H9 (cell line): Measurements from ENCODE around the gene NOC3L. TPM values are rescaled to one million over a fixed set of nuclear protein-coding genes. Genes with fewer than 3 reads are reported as not detected.

Experiments used
- DNase-seq: peaks from one replicate; pipeline ENCODE4 v3.0.0-alpha.2; 2017
- H2AFZ ChIP-seq: one replicate; pipeline ENCODE4 v1.6.1; 2013; ENCODE audit warnings: mild to moderate bottlenecking, low read length, control low read depth, moderate library complexity
- H2AK5ac ChIP-seq: 2 replicates; pipeline ENCODE4 v1.6.1; 2013; ENCODE audit warnings: low read length, control low read depth, mixed read lengths; ENCODE audit not compliant: insufficient read length
- H2BK120ac ChIP-seq: one replicate; pipeline ENCODE4 v1.6.1; 2013; ENCODE audit warnings: low read depth, mild to moderate bottlenecking, low read length, control low read depth, inconsistent platforms; ENCODE audit not compliant: poor library complexity, severe bottlenecking
- H2BK12ac ChIP-seq: 2 replicates; pipeline ENCODE4 v1.6.1; 2013; ENCODE audit warnings: low read length, control low read depth, mixed read lengths, low read depth; ENCODE audit not compliant: insufficient read length
- H2BK15ac ChIP-seq: 2 replicates; pipeline ENCODE4 v1.6.1; 2013; ENCODE audit warnings: low read depth, low read length, control low read depth
- H2BK20ac ChIP-seq: one replicate; pipeline ENCODE4 v1.6.1; 2013; ENCODE audit warnings: low read depth, mild to moderate bottlenecking, low read length, control low read depth, inconsistent platforms; ENCODE audit not compliant: poor library complexity, severe bottlenecking
- H2BK5ac ChIP-seq: 2 replicates; pipeline ENCODE4 v1.6.1; 2013; ENCODE audit warnings: low read length, control low read depth, mixed read lengths; ENCODE audit not compliant: insufficient read length
- H3K14ac ChIP-seq: 2 replicates; pipeline ENCODE4 v1.6.1; 2013; ENCODE audit warnings: low read length, control low read depth; ENCODE audit not compliant: insufficient read depth
- H3K18ac ChIP-seq: 2 replicates; pipeline ENCODE4 v1.6.1; 2013; ENCODE audit warnings: low read depth, mild to moderate bottlenecking, mixed read lengths, low read length, control low read depth; ENCODE audit not compliant: insufficient read length
- H3K23ac ChIP-seq: 2 replicates; pipeline ENCODE4 v1.6.1; 2013; ENCODE audit warnings: low read length, control low read depth, mixed read lengths, low read depth; ENCODE audit not compliant: insufficient read length
- H3K23me2 ChIP-seq: 2 replicates; pipeline ENCODE4 v1.6.1; 2013; ENCODE audit warnings: low read depth, mild to moderate bottlenecking, mixed read lengths, low read length, control low read depth; ENCODE audit not compliant: insufficient read length, poor library complexity, severe bottlenecking
- H3K27ac ChIP-seq: 2 replicates; pipeline ENCODE4 v1.5.1; 2013; ENCODE audit warnings: low read length, control low read depth, mixed read lengths, low read depth; ENCODE audit not compliant: insufficient read length
- H3K27me3 ChIP-seq: 2 replicates; pipeline ENCODE4 v1.6.1; 2013; ENCODE audit warnings: low read length, control low read depth, inconsistent platforms; ENCODE audit not compliant: insufficient read depth
- H3K4ac ChIP-seq: 2 replicates; pipeline ENCODE4 v1.6.1; 2013; ENCODE audit warnings: low read depth, mild to moderate bottlenecking, control low read depth, inconsistent platforms, low read length, moderate library complexity
- H3K4me1 ChIP-seq: 2 replicates; pipeline ENCODE4 v1.6.1; 2013; ENCODE audit warnings: low read length, control low read depth, inconsistent platforms; ENCODE audit not compliant: insufficient read depth
- H3K4me2 ChIP-seq: 2 replicates; pipeline ENCODE4 v1.6.1; 2013; ENCODE audit warnings: low read length, control low read depth, mixed read lengths; ENCODE audit not compliant: insufficient read length, insufficient read depth
- H3K56ac ChIP-seq: 2 replicates; pipeline ENCODE4 v1.6.1; 2013; ENCODE audit warnings: low read depth, mild to moderate bottlenecking, mixed read lengths, low read length, control low read depth; ENCODE audit not compliant: insufficient read length
- H3K79me1 ChIP-seq: 2 replicates; pipeline ENCODE4 v1.6.1; 2013; ENCODE audit warnings: low read depth, mild to moderate bottlenecking, moderate library complexity, low read length, control low read depth, inconsistent platforms; ENCODE audit not compliant: insufficient read depth, poor library complexity, severe bottlenecking
- H3K79me2 ChIP-seq: 2 replicates; pipeline ENCODE4 v1.6.1; 2013; ENCODE audit warnings: low read length, control low read depth, inconsistent platforms; ENCODE audit not compliant: insufficient read depth
- H3K9ac ChIP-seq: 2 replicates; pipeline ENCODE4 v1.6.1; 2013; ENCODE audit warnings: low read length, control low read depth, mixed read lengths; ENCODE audit not compliant: insufficient read length; ENCODE audit errors: extremely low read depth
- H3K9me3 ChIP-seq: one replicate; pipeline ENCODE4 v1.6.1; 2013; ENCODE audit warnings: low read depth, low read length, inconsistent platforms; ENCODE audit not compliant: control insufficient read depth
- H3T11ph ChIP-seq: one replicate; pipeline ENCODE4 v1.6.1; 2013; ENCODE audit warnings: mild to moderate bottlenecking, low read length, control low read depth, inconsistent platforms
- H4K20me1 ChIP-seq: one replicate; pipeline ENCODE4 v1.6.1; 2013; ENCODE audit not compliant: control insufficient read depth, insufficient read length, insufficient read depth
- H4K5ac ChIP-seq: 2 replicates; pipeline ENCODE4 v1.6.1; 2013; ENCODE audit warnings: low read depth, mild to moderate bottlenecking, mixed read lengths, low read length, control low read depth; ENCODE audit not compliant: insufficient read length
- H4K8ac ChIP-seq: replicated peaks from 2 replicates; pipeline ENCODE4 v1.6.1; 2013; ENCODE audit warnings: low read length, control low read depth, mixed read lengths, low read depth; ENCODE audit not compliant: insufficient read length
- H4K91ac ChIP-seq: 2 replicates; pipeline ENCODE4 v1.6.1; 2013; ENCODE audit warnings: low read depth, mild to moderate bottlenecking, moderate library complexity, mixed read lengths, low read length, control low read depth; ENCODE audit not compliant: insufficient read length
- H3K27ac Mint-ChIP-seq, 3 experiments: 2 replicates in 2 of 3; 3 replicates in 1 of 3; pipeline ENCODE4 v1.8.0; 2020 to 2021; ENCODE audit warnings: mixed read lengths in 3 of 3, mild to moderate bottlenecking in 1 of 3, moderate library complexity in 1 of 3
- H3K27me3 Mint-ChIP-seq: 2 replicates; pipeline ENCODE4 v1.8.0; 2021; ENCODE audit warnings: low read depth, mild to moderate bottlenecking, moderate library complexity, mixed read lengths
- H3K36me3 Mint-ChIP-seq, 3 experiments: 2 replicates in 2 of 3; 3 replicates in 1 of 3; pipeline ENCODE4 v1.8.0; 2020 to 2021; ENCODE audit warnings: low read depth in 3 of 3, mixed read lengths in 3 of 3; ENCODE audit not compliant: insufficient read depth in 1 of 3
- H3K4me1 Mint-ChIP-seq, 2 experiments: 2 replicates each; pipeline ENCODE4 v1.8.0; 2020; ENCODE audit warnings: mixed read lengths in 2 of 2
- H3K4me3 Mint-ChIP-seq, 2 experiments: 2 replicates in 1 of 2; 3 replicates in 1 of 2; pipeline ENCODE4 v1.8.0; 2020 to 2021; ENCODE audit warnings: mild to moderate bottlenecking in 2 of 2, mixed read lengths in 2 of 2, moderate library complexity in 1 of 2
- H3K9me3 Mint-ChIP-seq, 2 experiments: 2 replicates in 1 of 2; 3 replicates in 1 of 2; pipeline ENCODE4 v1.8.0; 2020; ENCODE audit warnings: mild to moderate bottlenecking in 2 of 2, mixed read lengths in 2 of 2, moderate library complexity in 1 of 2
- WGBS: extraction: QIAGEN DNeasy Blood & Tissue Kit; methylation state at CpG from one replicate; pipeline ENCODE4 v1.1.7; 2013; ENCODE audit warnings: missing lambda C conversion rate, low lambda C conversion rate, mixed read lengths; ENCODE audit not compliant: insufficient read length; ENCODE audit errors: extremely low coverage; 5-methylcytosine and 5-hydroxymethylcytosine counted together
- total RNA-seq: library from RNA; stranded (reverse); gene quantifications from 2 replicates; pipeline ENCODE4 v1.2.1, GENCODE V29; 2021
- TF ChIP-seq, protein P1 (sequence below): fragments of 200-600 bp; sonication (generic); conservative IDR thresholded peaks from 3 replicates; pipeline ENCODE4 v1.8.0; 2021; ENCODE audit warnings: antibody characterized with exemption, mild to moderate bottlenecking

The NOC3L gene
- total RNA-seq, 1 experiment from 2014 or later: 35.8 TPM

DNA sequence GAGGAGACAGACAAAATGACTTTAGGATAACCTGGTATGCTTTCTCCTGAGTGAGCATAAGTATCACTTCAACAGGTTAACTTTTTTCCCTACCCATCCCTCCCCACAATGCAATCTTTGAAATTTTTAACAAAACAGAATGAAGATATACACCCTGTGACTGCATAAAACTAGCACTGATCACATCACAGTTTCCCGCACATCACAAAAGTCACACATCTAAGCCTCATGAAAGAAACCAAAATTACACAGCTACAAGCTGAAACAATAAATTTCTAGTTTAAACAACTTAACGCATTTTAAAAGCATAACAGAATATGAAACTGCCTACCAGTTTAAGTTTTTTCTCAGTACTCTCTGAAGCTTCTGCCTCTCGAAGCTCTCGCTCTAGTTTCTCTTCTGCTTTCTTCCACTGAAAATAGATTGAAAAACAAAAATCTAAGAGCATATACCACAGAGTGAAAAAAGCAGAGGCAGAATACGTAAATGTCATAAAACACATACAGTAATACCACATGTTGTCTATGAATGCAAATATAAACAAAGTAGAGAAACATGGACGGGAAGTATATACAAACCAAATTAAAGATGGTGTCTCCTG lies 18.1 kb downstream of the NOC3L start:
- Histone ChIP-seq H2BK15ac (no peak overlapping the region), H3K23ac (no peak overlapping the region), H3K9ac (no peak overlapping the region), H4K8ac (no peak overlapping the region), H3K4ac (no peak overlapping the region), H2BK12ac (no peak overlapping the region), H2BK120ac (no peak overlapping the region), H2BK20ac (no peak overlapping the region), H4K5ac (no peak overlapping the region), H2BK5ac (no peak overlapping the region), H3K79me1 (no peaks in the 10 kb centered on the region), H3K56ac (no peak overlapping the region), H3K27me3 (no peaks in the 10 kb centered on the region), H4K91ac (no peak overlapping the region), H4K20me1 (no peaks in the 10 kb centered on the region), H3K9me3 (no peaks in the 10 kb centered on the region), H3K14ac (no peak overlapping the region), H3T11ph (no peak overlapping the region), H3K27ac (no peak overlapping the region), H3K4me2 (no peak overlapping the region), H3K23me2 (no peaks in the 10 kb centered on the region), H3K79me2 (no peaks in the 10 kb centered on the region), H3K4me1 (no peaks in the 10 kb centered on the region), H2AK5ac (no peak overlapping the region), H3K18ac (no peak overlapping the region), H2AFZ (no peak overlapping the region)
- Mint-ChIP-seq H3K27ac (no peak overlapping the region), H3K36me3 (peaks cover 14 to 71% (median 68%) of the 10 kb centered on the region in 3 experiments; a peak in 6 of 7 replicates), H3K27me3 (no peaks in the 10 kb centered on the region), H3K9me3 (no peaks in the 10 kb centered on the region), H3K4me1 (no peaks in the 10 kb centered on the region), H3K4me3 (no peak overlapping the region)
- TF ChIP-seq, protein P1, sequence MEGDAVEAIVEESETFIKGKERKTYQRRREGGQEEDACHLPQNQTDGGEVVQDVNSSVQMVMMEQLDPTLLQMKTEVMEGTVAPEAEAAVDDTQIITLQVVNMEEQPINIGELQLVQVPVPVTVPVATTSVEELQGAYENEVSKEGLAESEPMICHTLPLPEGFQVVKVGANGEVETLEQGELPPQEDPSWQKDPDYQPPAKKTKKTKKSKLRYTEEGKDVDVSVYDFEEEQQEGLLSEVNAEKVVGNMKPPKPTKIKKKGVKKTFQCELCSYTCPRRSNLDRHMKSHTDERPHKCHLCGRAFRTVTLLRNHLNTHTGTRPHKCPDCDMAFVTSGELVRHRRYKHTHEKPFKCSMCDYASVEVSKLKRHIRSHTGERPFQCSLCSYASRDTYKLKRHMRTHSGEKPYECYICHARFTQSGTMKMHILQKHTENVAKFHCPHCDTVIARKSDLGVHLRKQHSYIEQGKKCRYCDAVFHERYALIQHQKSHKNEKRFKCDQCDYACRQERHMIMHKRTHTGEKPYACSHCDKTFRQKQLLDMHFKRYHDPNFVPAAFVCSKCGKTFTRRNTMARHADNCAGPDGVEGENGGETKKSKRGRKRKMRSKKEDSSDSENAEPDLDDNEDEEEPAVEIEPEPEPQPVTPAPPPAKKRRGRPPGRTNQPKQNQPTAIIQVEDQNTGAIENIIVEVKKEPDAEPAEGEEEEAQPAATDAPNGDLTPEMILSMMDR: no peak
- no CpG with 5 or more reads among the region's 6 CpGs for WGBS
- no peak for DNase-seq
